T-helper 9 cell (primary cell): Measurements from ENCODE around the gene NOTCH1.
"Not testable (repeated sequence)": the region's sequence is repeated elsewhere in the genome, so short reads cannot be mapped to it uniquely, and the experiment has no call there.

ENCODE experiments used
- DNase-seq: peaks from one replicate; pipeline ENCODE4 v3.0.0-alpha.2; 2020

NOTCH1 gene

GRCh38 chr9:136578915-136579649, 33.2 kb upstream of the NOTCH1 start:
- no peak for DNase-seq

- no peak for DNase-seq
Measured at GRCh38 chr9:136578626-136578914, 32.7 kb upstream of the NOTCH1 start.

GRCh38 chr9:136577941-136578625, 32.2 kb upstream of the NOTCH1 start:
- DNase-seq = no peak

- no peak for DNase-seq
Measured at GRCh38 chr9:136576269-136576626, 30.4 kb upstream of the NOTCH1 start.

DNA sequence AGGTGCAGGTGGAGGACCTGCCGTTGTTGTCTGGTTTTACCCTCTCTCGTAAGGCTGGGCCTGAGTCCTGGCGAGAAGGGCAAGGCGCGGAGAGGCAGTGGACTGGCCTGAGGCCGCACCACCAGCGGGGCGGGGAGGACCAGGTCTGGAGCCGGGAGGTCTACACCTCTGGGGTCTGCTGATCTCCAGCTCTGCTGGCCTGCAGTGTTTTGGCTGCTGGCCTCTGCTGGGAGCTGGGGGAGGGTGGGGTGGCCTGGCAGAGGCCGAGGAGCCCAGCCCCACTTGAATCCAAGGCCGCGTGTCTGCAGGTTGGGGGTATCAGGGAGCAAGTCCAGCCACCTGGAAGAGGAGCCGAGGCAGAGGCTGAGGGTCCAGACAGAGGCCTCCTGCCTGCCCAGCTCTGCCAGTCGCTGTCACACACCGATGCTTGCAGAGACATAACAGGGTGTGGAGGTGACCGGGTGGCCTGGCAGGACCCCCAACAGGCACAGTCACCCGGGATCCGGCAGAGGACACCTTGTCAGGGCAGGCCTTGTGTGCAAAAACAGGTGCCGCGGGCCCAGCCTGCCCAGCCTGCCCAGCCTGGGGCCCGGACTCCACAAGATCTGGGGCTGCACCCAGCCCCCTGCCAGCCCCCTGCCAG, 29.9 kb upstream of the NOTCH1 start:
- DNase-seq = no peak

DNA sequence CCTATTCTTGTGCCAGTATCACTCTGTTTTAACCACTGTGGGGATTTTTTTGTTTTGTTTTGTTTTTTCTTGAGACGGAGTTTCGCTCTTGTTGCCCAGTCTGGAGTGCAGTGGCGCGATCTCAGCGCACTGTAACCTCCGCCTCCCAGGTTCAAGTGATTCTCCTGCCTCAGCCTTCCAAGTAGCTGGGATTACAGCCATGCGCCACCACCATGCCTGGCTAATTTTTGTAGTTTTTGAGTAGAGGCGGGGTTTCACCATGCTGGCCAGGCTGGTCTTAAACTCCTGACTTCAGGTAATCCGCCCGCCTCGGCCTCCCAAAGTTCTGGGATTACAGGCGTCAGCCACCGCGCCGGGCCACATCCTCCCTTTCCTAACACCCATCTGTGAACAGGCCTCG, 28.8 kb upstream of the NOTCH1 start:
- DNase-seq = not testable (repeated sequence)

GRCh38 chr9:136572828-136573625, 27.2 kb upstream of the NOTCH1 start:
- no peak for DNase-seq

DNA sequence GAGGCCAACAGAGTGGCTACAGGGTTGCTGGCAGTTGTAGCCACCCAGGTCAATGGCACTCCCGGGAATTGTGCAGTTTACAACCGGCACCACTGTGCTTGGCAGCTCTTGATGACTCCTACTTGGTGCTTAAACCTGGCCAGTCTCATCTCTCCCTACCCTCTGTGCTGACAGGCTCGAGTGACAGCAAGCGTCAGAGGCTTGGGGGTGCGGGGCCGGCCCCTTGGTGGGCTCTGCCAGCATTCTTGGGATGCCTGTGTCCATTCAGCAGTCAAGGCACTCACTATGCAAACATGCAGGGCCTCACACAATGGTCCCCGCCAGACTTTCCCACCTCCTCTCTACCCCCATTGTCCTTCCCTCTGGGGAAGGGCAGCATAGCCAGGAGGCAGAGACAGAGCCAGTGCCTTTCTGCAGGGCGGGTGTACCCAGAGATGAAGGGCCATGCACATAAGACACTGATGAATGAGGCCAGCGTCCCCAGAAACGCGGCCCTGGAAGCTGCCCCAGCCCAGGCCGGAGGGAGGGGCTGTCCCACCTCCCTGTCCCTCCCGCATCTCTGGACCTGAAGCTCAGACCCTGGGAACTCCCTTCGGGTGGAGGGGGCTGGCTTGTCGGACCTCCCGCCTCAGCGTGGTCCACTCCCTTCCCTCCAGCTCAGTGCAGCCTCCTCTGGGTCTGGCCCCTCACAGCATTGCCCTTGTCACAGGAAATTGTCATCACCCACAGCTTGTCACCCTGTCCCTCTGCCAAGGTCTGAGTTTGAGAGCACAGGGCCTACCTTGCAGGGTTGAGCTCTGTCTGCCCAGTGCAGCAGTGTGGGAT, 26.4 kb upstream of the NOTCH1 start:
- no peak for DNase-seq

DNA sequence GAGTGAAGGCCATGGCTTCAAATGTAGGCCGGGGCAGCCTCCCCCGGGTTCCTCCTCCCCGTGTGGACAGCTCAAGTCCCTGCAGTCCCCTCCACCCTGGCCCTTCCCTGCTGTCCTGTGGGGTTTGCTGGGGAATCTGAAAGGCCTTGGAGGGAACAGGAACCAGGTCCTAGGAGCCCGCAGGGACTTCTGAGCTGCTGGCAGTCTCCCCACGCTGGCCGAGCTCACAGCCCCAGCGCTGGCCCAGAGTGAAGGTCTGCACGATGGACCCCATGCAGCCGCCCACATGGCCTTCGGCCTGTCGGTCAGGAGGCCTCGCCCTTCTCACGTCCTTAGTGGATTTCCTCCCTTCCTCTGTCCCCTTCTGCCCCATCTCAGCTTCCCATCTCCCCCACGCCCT, 25.7 kb upstream of the NOTCH1 start:
- no peak for DNase-seq

- no peak for DNase-seq
Measured at GRCh38 chr9:136570916-136571315, 25.1 kb upstream of the NOTCH1 start.

GRCh38 chr9:136570191-136570845, 24.5 kb upstream of the NOTCH1 start:
- DNase-seq = no peak

GRCh38 chr9:136569526-136570148, 23.8 kb upstream of the NOTCH1 start:
- DNase-seq = no peak

GRCh38 chr9:136568288-136569081, 22.6 kb upstream of the NOTCH1 start:
- no peak for DNase-seq

DNA sequence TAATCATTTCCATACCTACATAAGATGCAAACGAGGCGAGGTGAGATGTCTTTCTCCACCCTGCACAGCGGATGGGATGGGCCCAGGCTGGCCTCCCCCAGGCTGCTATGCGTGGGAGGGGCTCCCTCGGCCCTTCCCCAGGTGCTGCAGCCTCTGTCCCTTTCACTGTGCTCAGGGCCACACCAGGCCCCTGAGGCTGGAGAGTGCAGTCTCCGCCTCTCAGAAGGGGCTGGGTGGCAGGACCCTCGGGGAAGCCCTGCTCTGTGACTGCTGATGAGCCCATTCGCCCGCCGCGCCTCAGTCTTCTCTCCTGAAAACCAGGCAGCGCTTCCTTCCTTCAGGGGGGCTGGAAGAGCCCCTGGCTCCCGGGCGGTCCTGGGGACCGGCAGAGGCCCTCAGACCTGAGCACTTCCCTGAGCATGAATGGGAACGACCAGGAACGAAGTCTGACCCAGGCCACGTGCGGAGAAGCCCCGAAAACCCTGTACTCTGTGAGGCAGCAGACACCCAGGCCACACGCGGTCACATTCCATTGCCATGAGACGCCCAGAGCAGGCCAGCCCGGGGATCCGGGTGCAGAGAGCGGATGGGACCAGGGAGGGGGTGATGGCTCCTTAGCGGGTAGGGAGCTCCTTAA, 21.9 kb upstream of the NOTCH1 start:
- DNase-seq = no peak

- DNase-seq = no peak
Measured at GRCh38 chr9:136566901-136567300, 21.1 kb upstream of the NOTCH1 start.

DNA sequence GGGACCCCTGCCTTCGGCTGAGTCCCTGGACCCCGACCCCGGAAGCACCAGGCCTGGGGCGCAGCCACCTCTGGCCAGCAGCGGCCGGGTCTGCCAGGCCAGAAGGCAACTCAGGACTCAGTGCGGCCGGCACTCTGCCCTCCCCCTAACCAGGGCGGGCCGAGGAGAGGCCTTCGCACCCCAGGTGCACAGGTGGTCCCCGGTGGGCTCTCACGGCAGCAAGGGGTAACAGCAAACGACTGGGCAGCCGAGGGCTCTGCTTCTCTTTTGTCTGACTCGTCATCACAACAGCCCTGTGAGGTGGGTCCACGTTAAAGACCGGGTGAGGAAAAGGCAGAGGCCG, 20.7 kb upstream of the NOTCH1 start:
- no peak for DNase-seq

GRCh38 chr9:136565715-136566552, 20.1 kb upstream of the NOTCH1 start:
- DNase-seq = no peak

GRCh38 chr9:136565086-136565714, 19.4 kb upstream of the NOTCH1 start:
- no peak for DNase-seq
